Pons (tissue), 1 donor: ENCODE data around the gene ROM1.

Source experiments
- DNase-seq: peaks from one replicate; pipeline ENCODE4 v3.0.0-alpha.2; 2016; ENCODE audit warnings: low spot score

Gene ROM1

GRCh38 chr11:62588966-62589637, 24.0 kb upstream of the ROM1 start:
- no peak for DNase-seq

- peak; percentile 100 for DNase-seq
These were observed 21.5 kb upstream of the ROM1 start, which contains the start of gene TUT1 for GRCh38 chr11:62591448-62592145. TUT1 (minus strand) TSS chr11:62591523; CDS start chr11:62591485, 38 bp downstream.

GRCh38 chr11:62592146-62592815, 20.8 kb upstream of the ROM1 start:
- DNase-seq, result peak; percentile 59

GRCh38 chr11:62592989-62593421, 20.1 kb upstream of the ROM1 start:
- DNase-seq, result peak; percentile 92

- peak; percentile 86 for DNase-seq
These were observed 19.5 kb upstream of the ROM1 start for GRCh38 chr11:62593434-62594044.

GRCh38 chr11:62595124-62595523, 17.9 kb upstream of the ROM1 start:
- DNase-seq, result no peak

GRCh38 chr11:62599069-62599696, 13.9 kb upstream of the ROM1 start:
- DNase-seq, result peak; percentile 98

GRCh38 chr11:62599901-62600300, 13.2 kb upstream of the ROM1 start:
- DNase-seq, result no peak

GRCh38 chr11:62600367-62601121, 12.5 kb upstream of the ROM1 start:
- DNase-seq, result no peak

- DNase-seq, result no peak
These were observed 12.0 kb upstream of the ROM1 start for GRCh38 chr11:62601122-62601371.

GRCh38 chr11:62601372-62602140, 11.5 kb upstream of the ROM1 start, which contains the start of gene MTA2:
MTA2 (minus strand) TSS chr11:62601865; CDS start chr11:62601450, 415 bp downstream.
- DNase-seq, result peak; percentile 96

- peak; percentile 79 for DNase-seq
These were observed 10.7 kb upstream of the ROM1 start for GRCh38 chr11:62602141-62603071.

GRCh38 chr11:62603072-62603408, 10.0 kb upstream of the ROM1 start:
- no peak for DNase-seq

- no peak for DNase-seq
These were observed 9.2 kb upstream of the ROM1 start for GRCh38 chr11:62603776-62604299.

GRCh38 chr11:62604460-62605120, 8.5 kb upstream of the ROM1 start:
- DNase-seq, result no peak

- no peak for DNase-seq
These were observed 7.6 kb upstream of the ROM1 start for GRCh38 chr11:62605467-62605866.

- DNase-seq, result no peak
These were observed 7.2 kb upstream of the ROM1 start for GRCh38 chr11:62605902-62606301.

- DNase-seq, result no peak
These were observed 5.3 kb upstream of the ROM1 start for GRCh38 chr11:62607714-62608113.

- no peak for DNase-seq
These were observed 4.3 kb upstream of the ROM1 start for GRCh38 chr11:62608776-62609175.
